ENCODE results near the gene NAA10. TPM values are rescaled to one million over a fixed set of nuclear protein-coding genes. Genes with fewer than 3 reads are reported as not detected.

The NAA10 gene
- total RNA-seq, 3 donors from 2014 or later = 52.2 to 72.3 (median 68.9) TPM

GRCh38 chrX:153959649-153960048 lies 24.8 kb upstream of the NAA10 start:
- Histone ChIP-seq H3K36me3 (ENCODE audit: low read depth) (no peaks in the 10 kb centered on the region), H3K9me3 (no peaks in the 10 kb centered on the region), H3K4me3 (no peak overlapping the region), H3K4me1 (ENCODE audit: low read depth) (no peaks in the 10 kb centered on the region)
- no peak for TF ChIP-seq CTCF (IDR thresholded peaks at IDR 0.05)
- no peak for ATAC-seq
- intact Hi-C loops (cut with DNase I, micrococcal nuclease) = loop anchor here in 1 of 2 donors (10.0 kb wide), 1 partner anchor 195 kb away; the partner anchor contains the start of gene PLXNB3
- DNase-seq = no peak

- intact Hi-C loops (cut with DNase I, micrococcal nuclease) = loop anchor here in 1 of 2 donors (10.0 kb wide), 1 partner anchor 194 kb away; the partner anchor contains the start of gene PLXNB3
Measured at GRCh38 chrX:153958605-153959004, 23.8 kb upstream of the NAA10 start.

GRCh38 chrX:153957224-153957623 lies 22.4 kb upstream of the NAA10 start:
- H3K4me3 ChIP-seq = no peak overlapping the region
- TF ChIP-seq CTCF (IDR thresholded peaks at IDR 0.05) = no peak
- H3K9me3 ChIP-seq = no peaks in the 10 kb centered on the region
- DNase-seq (no peak), ATAC-seq (no peak)
- H3K36me3 ChIP-seq (ENCODE audit: low read depth) = no peaks in the 10 kb centered on the region
- H3K4me1 ChIP-seq (ENCODE audit: low read depth) = no peaks in the 10 kb centered on the region
- intact Hi-C loops (cut with DNase I, micrococcal nuclease) = loop anchor here in 1 of 2 donors (10.0 kb wide), 1 partner anchor 192 kb away; the partner anchor contains the start of gene PLXNB3

More at GRCh38 chrX:153958605-153959004, 23.8 kb upstream of the NAA10 start:
- TF ChIP-seq CTCF (IDR thresholded peaks at IDR 0.05) = no peak
- DNase-seq = no peak
- Histone ChIP-seq H3K36me3 (ENCODE audit: low read depth) (no peaks in the 10 kb centered on the region), H3K9me3 (no peaks in the 10 kb centered on the region), H3K4me3 (no peak overlapping the region), H3K4me1 (ENCODE audit: low read depth) (no peaks in the 10 kb centered on the region)
- no peak for ATAC-seq

- TF ChIP-seq CTCF (IDR thresholded peaks at IDR 0.05) = no peak
- ATAC-seq (no peak), DNase-seq (no peak)
- Histone ChIP-seq H3K9me3 (no peaks in the 10 kb centered on the region), H3K36me3 (ENCODE audit: low read depth) (no peaks in the 10 kb centered on the region), H3K4me1 (ENCODE audit: low read depth) (no peaks in the 10 kb centered on the region), H3K4me3 (no peak overlapping the region)
- intact Hi-C loops (cut with DNase I, micrococcal nuclease) = loop anchor here in 1 of 2 donors (10.0 kb wide), 1 partner anchor 191 kb away; the partner anchor contains the start of gene PLXNB3
Measured at GRCh38 chrX:153956044-153956907, 21.4 kb upstream of the NAA10 start.

- no peak for TF ChIP-seq CTCF (IDR thresholded peaks at IDR 0.05)
- H3K36me3 ChIP-seq (ENCODE audit: low read depth) = no peaks in the 10 kb centered on the region
- no peaks in the 10 kb centered on the region for H3K4me1 ChIP-seq (ENCODE audit: low read depth)
- intact Hi-C loops (cut with DNase I, micrococcal nuclease) = loop anchor here in 1 of 2 donors (10.0 kb wide), 1 partner anchor 190 kb away; the partner anchor contains the start of gene PLXNB3
- H3K4me3 ChIP-seq = no peak overlapping the region
- DNase-seq (no peak), ATAC-seq (no peak)
- no peaks in the 10 kb centered on the region for H3K9me3 ChIP-seq
Measured at GRCh38 chrX:153955228-153955732, 20.4 kb upstream of the NAA10 start.
